D721Med (cell line): Measurements from ENCODE around the gene SMIM13.

Experiments used
- DNase-seq: peaks from one replicate; pipeline ENCODE4 v3.0.0; 2011; ENCODE audit warnings: low spot score; ENCODE audit not compliant: insufficient read length
- FAIRE-seq: peaks from 2 replicates; lab custom pipeline; 2011; peaks lifted over from hg19 to GRCh38; lab: Jason Lieb, UNC
- CTCF ChIP-seq: IDR thresholded peaks from 2 replicates; pipeline ENCODE4 v1.5.1; 2012; ENCODE audit warnings: mild to moderate bottlenecking, control low read depth; ENCODE audit not compliant: insufficient read depth; ENCODE audit errors: missing control alignments

The SMIM13 gene

GRCh38 chr6:11143394-11144371 is 50.0 kb downstream of the SMIM13 start:
- FAIRE-seq (no peak), DNase-seq (no peak)
- TF ChIP-seq CTCF: no peak

- DNase-seq (peak; percentile 57), FAIRE-seq (peak; percentile 38)
- TF ChIP-seq CTCF: peak; percentile 98
Observed at GRCh38 chr6:11144393-11144851, 50.8 kb downstream of the SMIM13 start.

- TF ChIP-seq CTCF: no peak
- DNase-seq: no peak
- FAIRE-seq: no peak
Observed at GRCh38 chr6:11146117-11146826, 52.6 kb downstream of the SMIM13 start.

- no peak for FAIRE-seq
- DNase-seq: no peak
- TF ChIP-seq CTCF: no peak
Observed at GRCh38 chr6:11149551-11149950, 55.9 kb downstream of the SMIM13 start.

GRCh38 chr6:11151488-11151887 is 57.9 kb downstream of the SMIM13 start:
- FAIRE-seq (no peak), DNase-seq (no peak)
- TF ChIP-seq CTCF: no peak

GRCh38 chr6:11152581-11152980 is 58.9 kb downstream of the SMIM13 start:
- DNase-seq (peak; percentile 48), FAIRE-seq (peak; percentile 91)
- no peak for TF ChIP-seq CTCF
